ENCODE data around the gene RANBP1. TPM values are rescaled to one million over a fixed set of nuclear protein-coding genes. Genes with fewer than 3 reads are reported as not detected.

Gene RANBP1
- total and polyA plus RNA-seq, 12 donors = 31.8 to 71.7 (median 39.0) TPM

DNA sequence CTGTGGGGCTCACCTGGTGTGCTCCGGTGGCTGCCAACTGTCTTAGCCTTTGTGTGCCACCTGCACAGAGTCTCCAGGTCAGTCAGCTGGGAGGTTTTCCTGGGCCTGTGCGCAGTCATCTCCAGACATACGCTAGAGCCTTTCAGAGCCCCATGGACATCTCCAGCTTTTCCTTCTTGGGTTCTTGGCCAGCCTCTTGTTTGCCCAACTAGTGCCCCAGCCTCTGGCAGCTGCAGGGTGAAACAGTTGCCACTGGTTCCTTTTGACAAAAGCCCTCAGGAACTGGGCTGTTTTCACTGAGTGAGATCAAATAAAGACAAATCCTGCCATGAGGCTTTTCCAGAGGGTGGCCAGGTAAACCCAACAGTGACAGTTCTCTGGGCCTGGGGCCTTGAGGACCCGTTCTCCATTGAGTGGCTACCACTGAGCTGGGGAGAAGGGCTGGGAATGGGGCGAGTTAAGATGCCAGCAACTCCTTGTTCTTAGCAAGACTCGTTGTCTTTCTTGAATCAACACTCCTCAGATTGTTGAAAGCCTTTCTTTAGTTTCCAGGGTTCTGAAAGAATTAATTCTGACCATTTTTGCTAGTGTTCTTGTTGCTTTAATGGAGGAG, 16.7 kb upstream of the RANBP1 start:
- ATAC-seq (no peak), DNase-seq (no peak)
- TF ChIP-seq, protein P1, sequence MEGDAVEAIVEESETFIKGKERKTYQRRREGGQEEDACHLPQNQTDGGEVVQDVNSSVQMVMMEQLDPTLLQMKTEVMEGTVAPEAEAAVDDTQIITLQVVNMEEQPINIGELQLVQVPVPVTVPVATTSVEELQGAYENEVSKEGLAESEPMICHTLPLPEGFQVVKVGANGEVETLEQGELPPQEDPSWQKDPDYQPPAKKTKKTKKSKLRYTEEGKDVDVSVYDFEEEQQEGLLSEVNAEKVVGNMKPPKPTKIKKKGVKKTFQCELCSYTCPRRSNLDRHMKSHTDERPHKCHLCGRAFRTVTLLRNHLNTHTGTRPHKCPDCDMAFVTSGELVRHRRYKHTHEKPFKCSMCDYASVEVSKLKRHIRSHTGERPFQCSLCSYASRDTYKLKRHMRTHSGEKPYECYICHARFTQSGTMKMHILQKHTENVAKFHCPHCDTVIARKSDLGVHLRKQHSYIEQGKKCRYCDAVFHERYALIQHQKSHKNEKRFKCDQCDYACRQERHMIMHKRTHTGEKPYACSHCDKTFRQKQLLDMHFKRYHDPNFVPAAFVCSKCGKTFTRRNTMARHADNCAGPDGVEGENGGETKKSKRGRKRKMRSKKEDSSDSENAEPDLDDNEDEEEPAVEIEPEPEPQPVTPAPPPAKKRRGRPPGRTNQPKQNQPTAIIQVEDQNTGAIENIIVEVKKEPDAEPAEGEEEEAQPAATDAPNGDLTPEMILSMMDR (IDR thresholded peaks at IDR 0.05) = no peak
- peaks cover 0 to 8% (median 3%) of the 10 kb centered on the region in 11 donors for H3K9me3 ChIP-seq
- H3K27me3 ChIP-seq = no peaks in the 10 kb centered on the region
- peaks cover 0 to 99% (median 49%) of the 10 kb centered on the region in 9 donors for H3K36me3 ChIP-seq
- no peak overlapping the region for H3K27ac ChIP-seq
- peaks cover 0 to 4% (median 0%) of the 10 kb centered on the region in 9 donors for H3K4me1 ChIP-seq
- H3K4me3 ChIP-seq = no peak overlapping the region
- intact Hi-C loops (cut with DNase I) = no loop called here
- 97% methylated on average over 6 of the region's 6 CpGs for WGBS, 2 donors

DNA sequence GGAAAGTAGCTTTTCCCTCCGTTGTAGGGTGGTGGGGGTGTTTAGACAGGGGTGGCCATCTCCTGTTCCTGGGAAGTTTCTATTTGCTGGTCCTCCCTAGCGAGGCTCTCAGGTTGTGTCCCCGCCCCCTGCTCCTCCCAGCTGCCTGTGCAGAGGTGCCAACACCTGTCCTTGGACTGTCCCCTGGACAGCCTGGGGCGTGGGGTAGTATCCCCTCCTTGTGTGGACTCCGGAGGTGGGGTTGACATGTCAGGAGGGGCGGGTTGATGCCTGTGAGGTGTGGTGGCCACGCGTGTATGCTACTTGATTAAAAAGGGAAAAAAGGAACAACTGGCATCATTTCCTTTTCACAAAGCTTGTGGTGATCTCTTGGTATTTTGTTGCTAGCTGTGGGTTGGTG, 14.3 kb upstream of the RANBP1 start:
- intact Hi-C loops (cut with DNase I) = no loop called here
- Histone ChIP-seq H3K4me3 (no peak overlapping the region), H3K27ac (no peak overlapping the region), H3K36me3 (peaks cover 0 to 99% (median 44%) of the 10 kb centered on the region in 9 donors), H3K27me3 (no peaks in the 10 kb centered on the region), H3K4me1 (peaks cover 0 to 4% (median 0%) of the 10 kb centered on the region in 9 donors), H3K9me3 (peaks cover 0 to 6% (median under 1%) of the 10 kb centered on the region in 11 donors)
- TF ChIP-seq, protein P1 (IDR thresholded peaks at IDR 0.05) = no peak
- ATAC-seq (peak in 1 of 8 donors; percentile 31), DNase-seq (no peak)
- WGBS, 2 donors = 86 to 88% methylated on average over 8 of the region's 8 CpGs

DNA sequence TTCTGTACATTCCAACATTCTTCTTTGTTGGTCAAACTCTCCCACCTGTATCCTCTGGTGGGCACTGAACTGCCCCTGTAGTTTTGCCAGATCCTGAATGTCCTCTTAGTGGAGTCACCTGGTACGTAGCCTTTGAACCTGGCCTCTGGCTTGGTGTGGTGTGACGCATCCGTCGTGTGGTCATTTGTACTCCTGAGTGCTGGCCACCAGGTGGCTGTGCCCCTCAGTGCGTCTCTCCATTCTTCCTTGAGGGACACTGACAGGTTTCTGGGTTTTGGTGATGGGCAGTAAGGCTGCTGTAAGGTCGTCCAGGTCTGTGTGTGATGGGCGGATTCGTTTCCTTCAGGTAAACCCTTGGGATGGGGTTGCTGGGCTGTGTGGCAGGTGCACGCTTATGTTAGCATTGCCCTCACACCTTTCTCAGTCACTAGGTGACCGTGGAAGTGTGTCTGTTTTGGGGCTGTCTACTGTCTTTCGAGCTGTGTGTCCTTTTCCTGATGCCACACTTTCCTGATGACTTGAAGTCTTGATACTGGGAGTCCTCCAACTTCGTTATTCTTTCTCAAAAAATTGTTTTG, 13.6 kb upstream of the RANBP1 start:
- H3K4me3 ChIP-seq = no peak overlapping the region
- ATAC-seq (no peak), DNase-seq (no peak)
- intact Hi-C loops (cut with DNase I) = no loop called here
- TF ChIP-seq, protein P1 (IDR thresholded peaks at IDR 0.05) = no peak
- H3K4me1 ChIP-seq = peaks cover 0 to 4% (median 0%) of the 10 kb centered on the region in 9 donors
- 91 to 94% methylated on average over 12 of the region's 12 CpGs for WGBS, 2 donors
- no peaks in the 10 kb centered on the region for H3K9me3 ChIP-seq
- H3K27me3 ChIP-seq = no peaks in the 10 kb centered on the region
- peaks cover 1 to 99% (median 45%) of the 10 kb centered on the region in 9 donors for H3K36me3 ChIP-seq
- H3K27ac ChIP-seq = no peak overlapping the region

DNA sequence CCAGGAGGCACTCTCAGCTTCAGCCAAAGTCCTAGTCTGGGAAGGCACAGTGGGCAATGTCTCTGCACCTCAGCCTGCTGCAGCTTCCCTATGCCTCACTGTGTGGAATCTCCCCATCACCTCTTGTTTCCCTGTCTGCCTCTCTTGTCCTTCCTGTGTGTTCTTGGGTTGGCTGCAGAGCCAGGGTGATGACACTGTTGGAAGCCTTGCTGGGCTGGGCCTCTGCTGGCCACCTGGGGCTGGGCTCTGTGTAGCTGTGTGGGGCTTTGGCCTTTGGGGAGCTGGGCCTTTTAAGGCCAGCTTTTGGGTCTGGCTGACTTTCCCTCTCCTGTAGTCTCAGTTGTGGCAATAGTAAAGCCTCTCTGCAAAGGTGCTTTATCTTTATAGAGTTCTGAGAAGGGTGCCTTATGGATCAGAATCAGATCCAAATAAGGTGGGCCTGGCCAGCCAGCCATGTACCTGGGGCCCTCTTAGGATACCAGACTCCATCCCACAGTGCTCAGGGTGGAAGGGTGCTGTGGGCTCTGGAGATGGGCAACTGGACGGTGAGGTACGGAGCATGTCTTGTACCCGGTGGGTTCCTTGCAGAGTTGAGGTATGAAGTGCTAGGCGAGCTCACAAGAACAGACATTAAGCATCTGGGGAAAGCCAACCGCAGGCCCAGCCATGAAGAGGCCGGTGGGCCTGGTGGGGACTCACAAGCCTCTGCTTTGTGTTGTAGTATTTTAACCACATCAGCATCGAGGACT, 10.3 kb upstream of the RANBP1 start:
- TF ChIP-seq, protein P1 (IDR thresholded peaks at IDR 0.05) = no peak
- no peak for DNase-seq

More for the DNA sequence above, 10.3 kb upstream of the RANBP1 start:
- H3K27ac ChIP-seq = no peak overlapping the region
- no peak for ATAC-seq
- H3K36me3 ChIP-seq = peaks cover 14 to 99% (median 50%) of the 10 kb centered on the region in 9 donors
- WGBS, 2 donors = 94 to 96% methylated on average over 7 of the region's 7 CpGs
- no peak overlapping the region for H3K4me3 ChIP-seq
- H3K9me3 ChIP-seq = no peaks in the 10 kb centered on the region
- H3K4me1 ChIP-seq = no peaks in the 10 kb centered on the region
- intact Hi-C loops (cut with DNase I) = no loop called here
- no peaks in the 10 kb centered on the region for H3K27me3 ChIP-seq

Measured in heart right ventricle (tissue), 16 donors.